Stimulated activated naive CD4-positive, alpha-beta T cell (primary cell): ENCODE results near the gene CFAP221.

Experiments used
- DNase-seq, 6 experiments: peaks; one replicate each; lab custom pipeline; 2025; lab: John Stamatoyannopoulos, UW

CFAP221 gene

GRCh38 chr2:119544075-119544938 lies at the start of gene CFAP221:
Gene CFAP221 (plus strand): TSS chr2:119544449. CDS start chr2:119546132, 1,683 bp downstream.
- DNase-seq: peak in 2 of 6 experiments; percentile 1 to 7

- no peak for DNase-seq
Measured at GRCh38 chr2:119495948-119496347, 48.3 kb upstream of the CFAP221 start.

DNA sequence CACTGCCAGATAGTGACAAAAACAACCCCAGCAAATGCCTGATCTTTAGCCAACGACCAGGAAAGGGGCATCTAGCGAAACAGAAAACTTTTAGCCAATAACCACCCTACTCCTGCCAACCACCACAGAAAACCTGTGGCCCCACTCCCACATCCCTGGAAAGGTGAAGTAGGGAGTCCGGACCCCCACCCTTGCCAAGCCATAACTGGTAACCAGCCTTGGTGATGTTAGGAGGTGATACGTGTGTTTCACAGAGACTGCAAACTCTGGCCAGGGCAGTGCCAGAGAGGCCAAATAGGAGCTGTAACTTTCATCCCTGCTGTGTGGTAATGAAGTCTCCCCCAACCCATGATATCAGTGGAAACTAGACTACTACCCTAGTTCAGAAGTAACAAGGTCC lies 47.6 kb upstream of the CFAP221 start:
- DNase-seq: no peak

GRCh38 chr2:119508756-119509155 lies 35.5 kb upstream of the CFAP221 start:
- no peak for DNase-seq

DNA sequence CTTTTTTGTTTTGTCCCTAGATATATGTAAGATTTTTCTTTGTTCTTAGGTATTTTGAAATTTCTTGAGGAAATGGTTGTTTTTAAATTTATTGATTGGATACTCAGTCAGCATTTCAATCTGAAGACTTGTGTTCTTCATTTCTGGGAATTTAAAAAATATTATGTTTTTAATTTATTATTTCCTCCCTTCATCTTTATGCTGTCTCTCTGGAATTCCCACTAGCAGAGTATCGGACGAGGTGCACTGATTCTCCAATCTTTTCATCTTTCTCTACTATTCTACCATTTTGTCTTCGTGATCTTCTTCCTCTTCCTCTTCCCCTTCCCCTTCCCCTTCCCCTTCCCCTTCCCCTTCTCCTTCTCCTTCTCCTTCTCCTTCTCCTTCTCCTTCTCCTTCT lies 32.3 kb upstream of the CFAP221 start:
- DNase-seq: no peak

DNA sequence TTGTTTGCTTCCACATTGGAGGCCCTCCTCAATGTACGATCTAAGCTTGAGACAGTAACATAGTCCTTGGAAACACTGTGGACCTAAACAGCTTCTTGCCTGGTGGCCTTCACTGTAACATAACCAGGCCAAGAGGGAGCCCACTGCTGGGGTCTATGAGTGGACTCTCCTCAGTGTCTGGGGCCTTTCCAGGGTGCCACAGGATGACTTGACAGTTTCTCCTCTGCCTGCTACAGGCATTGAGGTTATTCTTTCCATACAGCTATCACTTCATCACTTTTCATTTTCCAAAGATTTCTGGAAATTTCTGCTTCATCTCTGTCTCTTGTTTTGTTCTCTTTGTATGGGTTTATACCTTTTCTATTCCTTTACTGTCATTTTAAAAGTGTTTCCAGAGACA lies 31.3 kb upstream of the CFAP221 start:
- DNase-seq: no peak

DNA sequence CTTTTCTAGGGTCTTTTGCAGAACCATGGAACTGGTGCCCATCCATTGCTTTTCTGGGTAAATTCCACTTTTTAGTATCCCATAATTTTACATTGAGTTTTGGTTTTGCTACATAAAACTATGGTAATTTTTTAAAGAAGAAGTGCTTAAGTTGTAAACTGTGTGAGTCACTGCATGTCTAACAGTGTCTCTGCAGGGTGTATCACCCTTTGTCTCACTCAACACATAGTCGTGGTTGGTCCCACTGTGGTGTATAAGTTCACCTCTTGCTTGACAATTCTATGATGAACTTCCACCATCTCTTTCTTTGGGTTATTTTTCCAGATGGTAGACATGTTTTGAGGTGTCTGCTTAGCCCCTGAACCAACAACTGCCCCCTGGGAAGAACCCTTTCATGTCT lies 30.4 kb upstream of the CFAP221 start:
- no peak for DNase-seq

- DNase-seq: no peak
Measured at GRCh38 chr2:119516121-119516520, 28.1 kb upstream of the CFAP221 start.

DNA sequence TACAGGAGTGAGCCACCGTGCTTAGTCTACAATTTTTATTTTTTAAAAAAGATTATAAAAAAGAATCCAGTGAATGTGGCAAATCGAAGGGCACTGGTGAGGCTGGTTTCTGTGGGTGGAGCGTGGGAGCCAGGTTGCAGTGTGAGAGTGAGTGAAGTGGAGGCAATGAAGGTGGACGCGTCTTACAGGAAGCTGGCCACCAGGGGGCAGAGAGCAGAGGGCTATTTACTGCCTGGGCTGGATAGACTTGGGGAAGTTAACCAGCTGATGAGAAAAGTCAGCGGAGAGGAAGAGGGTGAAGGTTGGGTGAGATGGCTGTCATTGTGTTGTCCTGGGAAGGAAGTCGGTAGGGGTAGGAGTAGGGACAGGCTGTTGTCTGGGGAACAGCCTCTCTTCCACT lies 26.8 kb upstream of the CFAP221 start:
- DNase-seq: peak in 1 of 6 experiments; percentile 3

- no peak for DNase-seq
Measured at GRCh38 chr2:119518401-119519056, 25.7 kb upstream of the CFAP221 start.

DNA sequence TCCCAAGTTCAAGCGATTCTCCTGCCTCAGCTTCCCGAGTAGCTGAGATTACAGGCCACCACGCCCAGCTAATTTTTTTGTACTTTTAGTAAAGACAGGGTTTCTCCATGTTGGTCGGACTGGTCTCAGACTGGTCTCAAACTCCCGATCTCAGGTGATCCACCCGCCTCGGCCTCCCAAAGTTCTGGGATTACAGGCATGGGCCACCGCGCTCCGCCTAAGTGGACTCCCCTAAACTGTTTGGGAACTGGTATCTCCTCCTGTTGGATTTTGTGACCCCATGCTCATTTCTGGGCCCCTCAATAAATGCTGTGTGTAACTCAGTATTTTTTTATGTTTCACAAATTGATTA lies 25.2 kb upstream of the CFAP221 start:
- DNase-seq: no peak

- DNase-seq: no peak
Measured at GRCh38 chr2:119520696-119521432, 23.4 kb upstream of the CFAP221 start.

DNA sequence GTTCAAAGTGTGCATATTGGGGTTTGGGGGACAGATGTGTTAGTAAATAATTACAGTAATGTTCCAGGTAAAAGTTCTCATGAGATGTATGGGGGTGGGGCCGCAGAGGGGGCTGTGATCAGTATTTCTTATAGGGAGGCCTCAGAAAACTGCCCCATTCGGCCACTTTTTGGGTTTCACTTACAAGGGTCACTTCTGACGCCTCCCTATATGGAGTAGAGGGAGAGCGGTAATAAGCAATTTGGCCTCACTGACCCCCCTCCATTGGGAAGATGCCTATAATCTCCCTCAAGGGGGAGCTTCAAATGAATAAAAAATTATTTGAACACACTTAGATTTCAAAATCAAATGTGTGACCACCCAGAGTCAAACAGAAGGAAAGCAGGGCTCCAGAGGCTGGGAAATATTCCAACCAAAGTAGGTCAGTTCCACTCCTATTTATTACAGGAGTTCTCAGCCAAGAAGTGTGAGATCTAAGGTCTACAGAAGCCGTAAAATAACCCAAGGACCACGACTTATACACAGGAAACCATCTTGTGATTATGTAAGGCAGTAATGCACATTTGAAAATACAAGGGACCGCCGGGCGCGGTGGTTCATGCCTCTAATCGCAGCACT lies 22.7 kb upstream of the CFAP221 start:
- DNase-seq: no peak

- DNase-seq: no peak
Measured at GRCh38 chr2:119522671-119523070, 21.6 kb upstream of the CFAP221 start.

GRCh38 chr2:119523383-119523951 lies 20.8 kb upstream of the CFAP221 start:
- no peak for DNase-seq

DNA sequence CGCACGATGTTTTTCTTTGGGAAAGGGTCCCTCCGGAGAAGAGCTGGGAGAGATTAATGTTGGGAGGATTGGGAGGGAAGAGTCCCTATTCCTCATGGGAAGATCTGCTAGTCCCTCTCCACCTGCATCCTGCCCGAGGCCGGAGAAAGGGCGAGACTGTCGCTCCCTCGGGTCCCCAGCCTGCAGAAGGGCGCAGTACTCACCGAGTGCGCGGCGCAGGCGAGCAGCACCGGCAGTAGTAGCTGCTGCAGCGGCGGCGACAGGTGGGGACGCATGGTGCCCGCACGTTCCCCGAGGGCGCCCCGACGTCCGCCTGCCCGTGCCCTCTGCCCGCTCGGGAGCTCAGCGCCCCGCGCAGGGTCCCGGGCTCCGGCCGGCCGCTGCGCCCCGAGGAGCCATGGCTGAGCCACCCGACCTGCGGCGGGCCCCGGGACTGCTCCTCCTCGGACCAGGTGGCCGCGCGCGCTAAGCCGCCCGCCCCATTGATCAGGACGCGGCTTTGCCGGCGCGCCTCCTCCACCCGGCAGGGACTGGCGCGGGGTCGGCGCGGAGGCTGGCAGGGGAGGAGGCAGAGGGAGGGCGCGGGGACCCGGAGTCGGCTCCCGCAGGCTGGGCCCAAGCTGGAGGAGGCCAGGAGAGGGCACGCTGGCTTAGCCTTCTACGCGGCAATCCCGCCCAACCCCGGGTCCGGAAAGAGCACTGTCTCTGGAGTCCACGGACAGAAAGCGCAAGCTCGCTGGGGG lies 20.1 kb upstream of the CFAP221 start, which contains the start of gene SCTR:
TSS of gene SCTR (minus strand) at position 532 of the 743 bp plus-strand sequence. CDS start at position 275, 257 bp downstream.
- no peak for DNase-seq

DNA sequence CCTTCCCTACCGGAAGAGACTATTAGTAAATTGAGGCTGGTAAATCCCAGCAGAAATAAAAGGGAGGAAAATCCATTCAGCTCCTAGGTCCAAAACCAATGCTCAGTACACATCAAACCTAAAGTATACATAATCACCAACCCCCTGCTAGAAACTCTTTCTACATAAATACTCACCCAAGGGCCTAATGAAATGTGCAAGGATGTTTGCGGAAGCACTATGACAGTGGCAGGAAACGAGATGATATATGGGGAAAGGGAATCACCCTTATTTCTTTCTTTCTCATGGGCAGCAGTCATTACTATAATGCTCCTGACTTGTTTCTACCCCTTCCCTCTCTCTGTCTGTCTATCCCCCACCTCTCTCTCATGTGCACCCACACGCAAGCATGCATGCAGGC lies 18.6 kb upstream of the CFAP221 start:
- no peak for DNase-seq

DNA sequence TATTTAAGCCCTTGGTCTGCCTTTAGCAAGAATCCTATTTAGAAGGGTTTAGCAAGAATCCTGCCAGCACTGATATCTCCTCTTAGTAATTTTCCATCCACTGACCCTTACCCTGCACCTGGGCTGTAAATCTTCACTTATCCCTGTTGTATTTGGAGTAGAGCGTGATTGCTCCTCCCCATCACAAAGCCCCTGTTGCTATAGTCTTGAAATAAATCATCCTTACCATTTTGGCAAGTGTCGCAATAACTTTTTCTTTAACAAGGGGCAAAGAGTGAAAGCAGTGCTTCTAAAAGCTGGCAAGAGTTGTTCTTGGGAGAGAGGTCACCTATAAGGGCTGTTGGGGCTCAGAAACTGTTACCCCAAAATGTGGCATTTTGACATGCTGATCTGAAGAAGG lies 16.2 kb upstream of the CFAP221 start:
- DNase-seq: no peak

DNA sequence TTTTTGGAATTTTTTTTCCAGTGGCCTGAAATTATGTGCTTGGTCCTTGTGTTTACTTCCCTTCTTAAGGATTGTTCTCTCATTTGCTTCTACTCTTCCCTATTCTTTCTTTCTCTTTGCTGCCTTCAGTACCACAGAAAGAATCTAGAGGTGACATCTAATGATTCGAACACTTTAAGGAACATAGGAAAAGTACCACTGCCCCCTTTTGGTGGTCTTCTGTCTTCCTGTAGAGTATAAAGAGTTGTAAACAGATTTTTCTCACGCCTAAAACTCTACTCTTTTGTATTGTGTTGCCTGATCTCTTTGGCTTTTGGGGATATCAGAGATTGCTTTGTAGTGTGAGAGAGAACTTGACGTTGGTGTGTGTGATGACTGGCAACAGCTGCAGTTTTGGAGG lies 13.0 kb upstream of the CFAP221 start:
- no peak for DNase-seq

DNA sequence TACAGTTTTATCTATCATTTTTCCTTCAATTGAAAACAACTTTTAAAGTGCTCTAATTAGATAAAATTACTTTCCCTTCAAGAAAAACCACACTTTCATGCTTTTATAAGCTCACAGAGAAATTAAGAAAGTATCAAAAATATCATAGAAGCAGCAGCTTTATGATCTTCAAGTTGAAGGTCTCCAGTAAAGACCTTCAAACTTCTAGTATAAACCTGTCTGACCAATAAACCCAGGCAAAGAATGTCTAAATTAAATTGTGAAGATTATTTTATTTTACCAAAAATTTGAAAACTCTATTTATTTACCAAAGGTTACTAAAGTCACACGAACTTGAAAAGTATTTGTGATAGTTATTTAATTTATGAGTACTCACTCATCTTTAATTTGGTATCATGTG lies 10.7 kb upstream of the CFAP221 start:
- no peak for DNase-seq

- DNase-seq: no peak
Measured at GRCh38 chr2:119536211-119536610, 8.0 kb upstream of the CFAP221 start.
